HG03575 (cell line): ENCODE results near the gene UBXN1.
"Not testable (repeated sequence)": the region's sequence is repeated elsewhere in the genome, so short reads cannot be mapped to it uniquely, and the experiment has no call there.

ENCODE experiments used
- ATAC-seq: cut with Tn5 transposase; IDR thresholded peaks from one replicate; pipeline ENCODE4 v1.9.1; 2021; ENCODE audit not compliant: unreplicated experiment, insufficient number of reproducible peaks, low FRiP score; ENCODE audit errors: extremely low read depth

Gene UBXN1

GRCh38 chr11:62709247-62710000 lies 30.6 kb upstream of the UBXN1 start:
- ATAC-seq, result peak; percentile 39

GRCh38 chr11:62708793-62709192 lies 29.9 kb upstream of the UBXN1 start:
- no peak for ATAC-seq

- ATAC-seq, result no peak
Observed at GRCh38 chr11:62708392-62708791, 29.5 kb upstream of the UBXN1 start.

- ATAC-seq, result no peak
Observed at GRCh38 chr11:62707277-62707861, 28.5 kb upstream of the UBXN1 start, which contains the start of the genes BSCL2 and GNG3. Gene BSCL2, minus strand, starts transcription at chr11:62707424. Its CDS starts 229 bp downstream, at chr11:62707195. Gene GNG3, plus strand, starts transcription at chr11:62707676. Its CDS starts 620 bp downstream, at chr11:62708296.

GRCh38 chr11:62706850-62707247 lies 28.0 kb upstream of the UBXN1 start:
- no peak for ATAC-seq

GRCh38 chr11:62705880-62706849 lies 27.3 kb upstream of the UBXN1 start:
- no peak for ATAC-seq

GRCh38 chr11:62705413-62705812 lies 26.5 kb upstream of the UBXN1 start:
- no peak for ATAC-seq

- ATAC-seq, result not testable (repeated sequence)
Observed at GRCh38 chr11:62703921-62704320, 25.0 kb upstream of the UBXN1 start.

- no peak for ATAC-seq
Observed at GRCh38 chr11:62702246-62702645, 23.4 kb upstream of the UBXN1 start.

GRCh38 chr11:62694455-62695167 lies 15.7 kb upstream of the UBXN1 start:
- no peak for ATAC-seq

- ATAC-seq, result not testable (repeated sequence)
Observed at GRCh38 chr11:62693624-62694023, 14.8 kb upstream of the UBXN1 start.

- ATAC-seq, result no peak
Observed at GRCh38 chr11:62689421-62690183, 10.7 kb upstream of the UBXN1 start, which contains the start of gene LRRN4CL. Gene LRRN4CL, minus strand, starts transcription at chr11:62689530. Its CDS starts 1,022 bp downstream, at chr11:62688508.

- no peak for ATAC-seq
Observed at GRCh38 chr11:62688491-62688890, 9.6 kb upstream of the UBXN1 start.

- ATAC-seq, result no peak
Observed at GRCh38 chr11:62687508-62688396, 8.9 kb upstream of the UBXN1 start.

GRCh38 chr11:62682518-62682917 lies 3.6 kb upstream of the UBXN1 start:
- no peak for ATAC-seq

GRCh38 chr11:62680825-62681240 lies 2.0 kb upstream of the UBXN1 start:
- ATAC-seq, result no peak

GRCh38 chr11:62678433-62678769 lies 472 bp downstream of the UBXN1 start:
- no peak for ATAC-seq
